Ishikawa (cell line): ENCODE data around the gene F12.

ENCODE experiments used
- CEBPB ChIP-seq: IDR thresholded peaks from 2 replicates; pipeline ENCODE4 v1.6.1; 2012
- CREB1 ChIP-seq: IDR thresholded peaks from 2 replicates; pipeline ENCODE4 v1.6.1; 2012; ENCODE audit warnings: low read depth
- EGR1 ChIP-seq: IDR thresholded peaks from 2 replicates; pipeline ENCODE4 v1.6.1; 2012
- EP300 ChIP-seq: IDR thresholded peaks from 2 replicates; pipeline ENCODE4 v1.6.1; 2012; ENCODE audit warnings: borderline replicate concordance
- FOXM1 ChIP-seq: IDR thresholded peaks from 2 replicates; pipeline ENCODE4 v1.6.1; 2012; ENCODE audit warnings: low read depth, borderline replicate concordance
- NFIC ChIP-seq: IDR thresholded peaks from 2 replicates; pipeline ENCODE4 v1.6.1; 2012
- RAD21 ChIP-seq: IDR thresholded peaks from 2 replicates; pipeline ENCODE4 v1.6.1; 2012; ENCODE audit warnings: low read depth
- TAF1 ChIP-seq: IDR thresholded peaks from 2 replicates; pipeline ENCODE4 v1.6.1; 2012; ENCODE audit warnings: low read depth, mild to moderate bottlenecking
- TCF12 ChIP-seq: IDR thresholded peaks from 2 replicates; pipeline ENCODE4 v1.6.1; 2012; ENCODE audit warnings: low read depth
- TEAD4 ChIP-seq: IDR thresholded peaks from 2 replicates; pipeline ENCODE4 v1.6.1; 2012
- USF1 ChIP-seq: IDR thresholded peaks from 2 replicates; pipeline ENCODE4 v1.6.1; 2012
- YY1 ChIP-seq: IDR thresholded peaks from 2 replicates; pipeline ENCODE4 v1.6.1; 2012; ENCODE audit warnings: low read depth
- ZBTB7A ChIP-seq: IDR thresholded peaks from 2 replicates; pipeline ENCODE4 v1.6.1; 2012; ENCODE audit warnings: low read depth
- TF ChIP-seq, protein P1 (sequence below): IDR thresholded peaks from 2 replicates; pipeline ENCODE4 v1.6.1; 2012
- TF ChIP-seq, protein P2 (sequence below): IDR thresholded peaks from 2 replicates; pipeline ENCODE4 v1.6.1; 2012; ENCODE audit warnings: low read depth, mild to moderate bottlenecking

Gene F12

GRCh38 chr5:177405312-177405711, 4.1 kb downstream of the F12 start:
- TF ChIP-seq, protein P1, sequence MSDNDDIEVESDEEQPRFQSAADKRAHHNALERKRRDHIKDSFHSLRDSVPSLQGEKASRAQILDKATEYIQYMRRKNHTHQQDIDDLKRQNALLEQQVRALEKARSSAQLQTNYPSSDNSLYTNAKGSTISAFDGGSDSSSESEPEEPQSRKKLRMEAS, result no peak
- TF ChIP-seq TCF12, result no peak
- TF ChIP-seq EGR1, result no peak
- no peak for TF ChIP-seq TEAD4
- TF ChIP-seq ZBTB7A, result no peak
- TF ChIP-seq NFIC, result no peak
- no peak for TF ChIP-seq FOXM1
- TF ChIP-seq EP300, result no peak
- no peak for TF ChIP-seq RAD21
- TF ChIP-seq YY1, result no peak

DNA sequence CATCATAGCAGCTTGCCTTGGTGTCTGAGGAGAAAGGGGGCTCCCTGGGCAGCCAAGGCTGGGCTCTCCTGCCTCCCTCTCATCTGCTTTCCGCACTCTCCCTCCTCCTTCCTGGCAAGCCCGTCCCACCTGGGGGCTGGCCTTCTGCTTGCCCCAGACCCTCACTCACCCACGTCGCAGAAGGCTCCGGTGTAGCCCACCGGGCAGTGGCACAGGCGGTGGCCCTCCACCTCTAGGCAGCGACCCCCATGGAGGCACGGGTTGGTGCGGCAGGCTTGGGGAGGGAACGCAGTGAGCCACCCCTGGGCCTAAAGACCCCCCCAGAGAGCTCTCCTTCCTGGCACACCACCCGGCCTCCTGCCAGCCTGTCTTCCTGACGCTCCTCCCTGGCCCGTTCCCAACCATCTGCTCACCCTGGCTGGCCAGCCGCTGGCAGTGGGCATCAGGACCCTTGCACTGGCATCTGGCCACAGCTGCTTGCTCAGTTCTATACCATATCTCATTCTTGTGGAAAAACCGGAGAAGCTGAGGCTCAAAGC, 4.7 kb downstream of the F12 start:
- no peak for TF ChIP-seq YY1
- no peak for TF ChIP-seq USF1
- no peak for TF ChIP-seq TCF12
- no peak for TF ChIP-seq EP300
- no peak for TF ChIP-seq CREB1
- no peak for TF ChIP-seq TAF1
- TF ChIP-seq, protein P2, sequence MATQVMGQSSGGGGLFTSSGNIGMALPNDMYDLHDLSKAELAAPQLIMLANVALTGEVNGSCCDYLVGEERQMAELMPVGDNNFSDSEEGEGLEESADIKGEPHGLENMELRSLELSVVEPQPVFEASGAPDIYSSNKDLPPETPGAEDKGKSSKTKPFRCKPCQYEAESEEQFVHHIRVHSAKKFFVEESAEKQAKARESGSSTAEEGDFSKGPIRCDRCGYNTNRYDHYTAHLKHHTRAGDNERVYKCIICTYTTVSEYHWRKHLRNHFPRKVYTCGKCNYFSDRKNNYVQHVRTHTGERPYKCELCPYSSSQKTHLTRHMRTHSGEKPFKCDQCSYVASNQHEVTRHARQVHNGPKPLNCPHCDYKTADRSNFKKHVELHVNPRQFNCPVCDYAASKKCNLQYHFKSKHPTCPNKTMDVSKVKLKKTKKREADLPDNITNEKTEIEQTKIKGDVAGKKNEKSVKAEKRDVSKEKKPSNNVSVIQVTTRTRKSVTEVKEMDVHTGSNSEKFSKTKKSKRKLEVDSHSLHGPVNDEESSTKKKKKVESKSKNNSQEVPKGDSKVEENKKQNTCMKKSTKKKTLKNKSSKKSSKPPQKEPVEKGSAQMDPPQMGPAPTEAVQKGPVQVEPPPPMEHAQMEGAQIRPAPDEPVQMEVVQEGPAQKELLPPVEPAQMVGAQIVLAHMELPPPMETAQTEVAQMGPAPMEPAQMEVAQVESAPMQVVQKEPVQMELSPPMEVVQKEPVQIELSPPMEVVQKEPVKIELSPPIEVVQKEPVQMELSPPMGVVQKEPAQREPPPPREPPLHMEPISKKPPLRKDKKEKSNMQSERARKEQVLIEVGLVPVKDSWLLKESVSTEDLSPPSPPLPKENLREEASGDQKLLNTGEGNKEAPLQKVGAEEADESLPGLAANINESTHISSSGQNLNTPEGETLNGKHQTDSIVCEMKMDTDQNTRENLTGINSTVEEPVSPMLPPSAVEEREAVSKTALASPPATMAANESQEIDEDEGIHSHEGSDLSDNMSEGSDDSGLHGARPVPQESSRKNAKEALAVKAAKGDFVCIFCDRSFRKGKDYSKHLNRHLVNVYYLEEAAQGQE, result no peak
- TF ChIP-seq, protein P1, result no peak
- TF ChIP-seq NFIC, result no peak
- no peak for TF ChIP-seq FOXM1
- no peak for TF ChIP-seq EGR1
- no peak; the same call in 1 of the 2 replicates for TF ChIP-seq ZBTB7A
- TF ChIP-seq TEAD4, result no peak
- TF ChIP-seq CEBPB, result no peak
- TF ChIP-seq RAD21, result no peak

GRCh38 chr5:177403792-177404640, 5.3 kb downstream of the F12 start:
- peak; percentile 15 for TF ChIP-seq ZBTB7A
- TF ChIP-seq NFIC, result peak; percentile 95
- peak; percentile 45; the same call in 1 of the 2 replicates for TF ChIP-seq TCF12
- TF ChIP-seq FOXM1, result no peak
- TF ChIP-seq EP300, result peak; percentile 48; the same call in 1 of the 2 replicates
- TF ChIP-seq CREB1, result no peak
- TF ChIP-seq RAD21, result peak; percentile 78
- no peak for TF ChIP-seq CEBPB
- TF ChIP-seq USF1, result peak; percentile 1; the same call in 1 of the 2 replicates
- TF ChIP-seq, protein P2, result no peak
- no peak; the same call in 1 of the 2 replicates for TF ChIP-seq TEAD4
- TF ChIP-seq TAF1, result peak; percentile 55; the same call in 1 of the 2 replicates
- TF ChIP-seq EGR1, result no peak
- TF ChIP-seq, protein P1, result peak; percentile 80
- TF ChIP-seq YY1, result peak; percentile 64; the same call in 1 of the 2 replicates

GRCh38 chr5:177403102-177403791, 6.1 kb downstream of the F12 start:
- TF ChIP-seq, protein P1, result peak; percentile 78
- no peak for TF ChIP-seq EGR1
- TF ChIP-seq ZBTB7A, result peak; percentile 66; the same call in 1 of the 2 replicates
- no peak for TF ChIP-seq USF1
